GM19099 (cell line): Measurements from ENCODE around the gene SAP30BP.

Experiments used
- POLR2A ChIP-seq: IDR thresholded peaks from 3 replicates; pipeline ENCODE4 v1.6.1; 2011; ENCODE audit warnings: low read depth; ENCODE audit not compliant: insufficient read length; ENCODE audit errors: extremely low read depth

SAP30BP gene

DNA sequence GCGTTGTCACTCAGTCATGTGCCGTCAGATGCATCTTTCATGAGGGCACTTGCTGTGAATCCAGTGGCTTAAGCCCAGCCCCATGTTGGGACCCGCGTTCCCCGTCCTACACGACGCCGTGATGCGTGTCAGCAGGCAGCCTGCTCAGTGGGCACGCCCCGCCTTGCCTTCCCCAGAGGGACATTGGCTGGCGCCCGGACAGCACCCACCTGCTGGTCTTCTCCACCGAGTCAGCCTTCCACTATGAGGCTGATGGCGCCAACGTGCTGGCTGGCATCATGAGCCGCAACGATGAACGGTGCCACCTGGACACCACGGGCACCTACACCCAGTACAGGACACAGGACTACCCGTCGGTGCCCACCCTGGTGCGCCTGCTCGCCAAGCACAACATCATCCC, 62.9 kb downstream of the SAP30BP start:
- no peak for TF ChIP-seq POLR2A

DNA sequence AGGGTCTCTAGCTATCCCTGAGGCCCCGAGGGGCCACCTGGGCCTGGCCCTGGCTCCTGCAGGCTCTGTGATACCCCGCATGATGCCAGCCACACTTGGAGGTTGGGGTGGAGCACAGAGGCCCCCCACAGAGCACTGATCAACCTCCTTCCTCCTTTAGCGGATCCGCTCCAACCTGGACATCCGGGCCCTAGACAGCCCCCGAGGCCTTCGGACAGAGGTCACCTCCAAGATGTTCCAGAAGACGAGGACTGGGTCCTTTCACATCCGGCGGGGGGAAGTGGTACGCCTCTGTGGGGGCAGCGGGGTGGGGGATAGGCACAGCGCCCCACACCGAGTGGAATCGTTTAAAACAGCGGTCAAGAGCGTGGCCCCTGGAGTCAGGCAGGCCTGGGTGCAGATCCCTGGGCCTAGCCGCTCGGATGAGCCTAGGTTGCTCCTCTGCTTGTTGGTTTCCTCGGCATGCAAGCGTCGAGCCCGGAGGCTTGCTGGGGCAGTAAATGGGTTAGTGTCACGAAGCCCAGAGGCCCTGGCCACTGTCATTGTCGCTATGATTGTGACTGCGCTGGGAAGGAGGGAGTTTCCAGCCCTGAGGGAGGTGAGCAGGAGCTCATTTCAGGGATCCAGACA, 64.1 kb downstream of the SAP30BP start:
- TF ChIP-seq POLR2A = no peak

DNA sequence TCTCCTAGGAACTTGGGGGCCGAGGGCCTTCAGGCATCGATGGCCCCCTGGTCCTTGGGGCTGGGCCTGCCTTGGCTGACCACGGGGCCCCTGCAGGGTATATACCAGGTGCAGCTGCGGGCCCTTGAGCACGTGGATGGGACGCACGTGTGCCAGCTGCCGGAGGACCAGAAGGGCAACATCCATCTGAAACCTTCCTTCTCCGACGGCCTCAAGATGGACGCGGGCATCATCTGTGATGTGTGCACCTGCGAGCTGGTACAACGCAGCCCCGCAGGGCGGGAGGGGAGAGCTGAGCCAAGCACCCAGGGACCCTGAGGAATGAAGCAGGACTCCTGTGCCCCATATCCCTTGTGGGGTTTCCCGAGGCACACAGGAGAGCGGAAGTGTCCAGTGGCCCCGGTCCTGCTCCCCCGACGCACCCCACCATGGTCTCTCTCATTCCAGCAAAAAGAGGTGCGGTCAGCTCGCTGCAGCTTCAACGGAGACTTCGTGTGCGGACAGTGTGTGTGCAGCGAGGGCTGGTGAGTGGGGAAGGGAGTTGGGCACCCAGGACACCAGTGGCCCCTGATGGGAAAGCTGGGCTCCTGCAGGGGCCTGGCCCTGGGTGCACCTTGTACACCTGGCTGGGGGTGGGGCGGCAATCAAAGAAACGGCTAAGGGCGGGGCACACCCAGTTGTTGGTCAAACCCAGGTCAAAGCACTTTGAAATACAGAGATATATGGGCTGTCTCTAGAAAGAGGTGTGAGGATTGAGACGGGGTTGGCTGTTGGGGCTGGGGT, 64.8 kb downstream of the SAP30BP start:
- TF ChIP-seq POLR2A = no peak

- no peak for TF ChIP-seq POLR2A
These were observed 66.3 kb downstream of the SAP30BP start for GRCh38 chr17:75733471-75733870.

DNA sequence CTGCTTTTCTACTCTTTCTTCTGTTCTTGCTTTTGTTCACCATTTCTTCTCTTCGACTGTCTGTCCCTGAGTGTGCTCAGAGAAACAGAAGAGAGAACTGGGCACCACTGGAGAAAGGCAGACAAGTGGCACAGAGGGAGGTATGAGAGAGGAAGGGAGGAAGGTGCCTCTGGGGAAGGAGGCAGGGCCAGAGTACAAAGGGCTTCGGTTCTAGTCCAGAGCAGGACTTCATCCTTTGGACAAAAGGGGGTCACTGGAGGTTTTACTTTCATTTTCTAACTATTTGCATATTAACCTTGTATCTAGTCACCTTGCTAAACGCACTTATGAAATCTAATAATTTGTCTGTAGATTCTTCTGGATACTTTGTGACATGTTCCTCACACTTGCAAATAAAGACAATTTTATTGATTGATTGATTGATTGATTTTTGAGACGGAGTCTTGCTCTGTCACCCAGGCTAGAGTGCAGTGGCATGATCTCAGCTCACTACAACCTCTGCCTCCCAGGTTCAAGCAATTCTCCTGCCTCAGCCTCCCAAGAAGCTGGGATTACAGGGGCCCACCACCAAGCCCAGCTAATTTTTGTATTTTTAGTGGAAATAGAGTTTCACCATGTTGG, 67.6 kb downstream of the SAP30BP start:
- no peak for TF ChIP-seq POLR2A

GRCh38 chr17:75736173-75736835, 69.2 kb downstream of the SAP30BP start:
- no peak for TF ChIP-seq POLR2A

- TF ChIP-seq POLR2A = no peak
These were observed 70.2 kb downstream of the SAP30BP start for GRCh38 chr17:75737133-75737962.

DNA sequence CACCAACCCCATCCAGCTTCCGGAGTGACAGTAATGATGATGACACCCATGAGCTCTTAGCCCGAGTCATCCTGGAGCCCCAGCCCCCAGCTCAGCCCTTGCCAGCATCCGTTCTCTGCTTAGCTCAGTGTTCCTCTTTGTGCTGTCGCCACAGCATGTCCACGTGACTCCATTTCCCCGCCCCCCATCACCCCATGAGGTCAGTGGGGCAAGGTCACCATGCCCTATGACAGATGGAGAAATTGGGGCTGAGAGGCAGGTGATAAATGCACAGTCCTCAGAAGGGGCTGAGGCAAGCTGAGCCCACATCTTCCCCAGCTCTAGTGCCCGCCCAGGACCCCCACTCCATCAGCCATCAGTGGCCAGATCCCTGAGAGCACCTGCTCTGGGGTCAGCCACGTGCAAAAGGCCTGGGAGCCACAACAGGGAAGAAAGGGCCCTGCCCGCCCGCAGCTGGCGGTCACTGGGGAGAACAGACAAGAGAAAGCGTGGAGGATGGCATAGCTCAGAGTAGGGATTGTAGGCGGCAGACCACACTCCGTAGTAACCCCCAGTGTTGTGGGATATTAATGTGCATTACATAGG, 71.2 kb downstream of the SAP30BP start:
- TF ChIP-seq POLR2A = no peak

DNA sequence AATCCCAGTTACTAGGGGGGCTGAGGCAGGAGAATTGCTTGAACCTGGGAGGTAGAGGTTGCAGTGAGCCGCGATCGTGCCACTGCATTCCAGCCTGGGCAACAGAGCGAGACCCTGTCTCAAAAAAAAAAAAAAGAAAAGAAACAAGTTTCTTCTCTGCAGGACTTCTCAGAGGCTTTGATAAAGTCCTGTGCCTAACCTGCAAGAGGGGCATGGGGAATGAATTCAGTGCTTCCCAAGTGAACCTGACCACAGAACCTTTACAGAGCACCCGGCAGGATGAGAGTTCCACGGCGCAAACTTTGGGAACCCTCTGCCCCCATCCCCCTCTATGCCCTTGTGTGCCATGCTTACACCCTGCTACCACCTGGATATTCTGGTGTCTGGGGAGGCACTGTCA, 72.0 kb downstream of the SAP30BP start:
- TF ChIP-seq POLR2A = no peak

- TF ChIP-seq POLR2A = no peak
These were observed 72.7 kb downstream of the SAP30BP start for GRCh38 chr17:75739801-75740200.

DNA sequence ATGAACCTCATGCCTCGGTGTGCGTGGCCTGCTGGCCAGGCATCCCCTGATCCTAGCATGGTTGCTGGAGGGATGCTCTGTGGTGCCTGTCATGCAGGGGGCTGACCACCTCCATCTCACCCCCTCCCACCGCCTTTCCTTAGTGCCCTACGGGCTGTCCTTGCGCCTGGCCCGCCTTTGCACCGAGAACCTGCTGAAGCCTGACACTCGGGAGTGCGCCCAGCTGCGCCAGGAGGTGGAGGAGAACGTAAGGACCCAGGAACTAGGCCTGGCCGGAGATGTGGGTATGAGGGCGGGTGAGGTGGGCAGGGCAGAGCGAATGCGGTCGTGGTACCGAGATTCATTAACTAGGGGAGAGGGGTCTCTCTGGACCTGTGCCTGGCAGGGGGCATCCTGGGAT, 73.1 kb downstream of the SAP30BP start:
- TF ChIP-seq POLR2A = no peak

- TF ChIP-seq POLR2A = no peak
These were observed 73.5 kb downstream of the SAP30BP start for GRCh38 chr17:75740631-75741077.

DNA sequence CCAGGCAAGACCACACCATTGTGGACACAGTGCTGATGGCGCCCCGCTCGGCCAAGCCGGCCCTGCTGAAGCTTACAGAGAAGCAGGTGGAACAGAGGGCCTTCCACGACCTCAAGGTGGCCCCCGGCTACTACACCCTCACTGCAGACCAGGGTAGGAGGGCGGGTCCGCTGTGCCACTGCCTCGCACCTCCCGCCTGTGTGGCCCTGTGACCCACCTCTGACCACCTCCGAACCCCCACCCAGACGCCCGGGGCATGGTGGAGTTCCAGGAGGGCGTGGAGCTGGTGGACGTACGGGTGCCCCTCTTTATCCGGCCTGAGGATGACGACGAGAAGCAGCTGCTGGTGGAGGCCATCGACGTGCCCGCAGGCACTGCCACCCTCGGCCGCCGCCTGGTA, 75.2 kb downstream of the SAP30BP start:
- no peak for TF ChIP-seq POLR2A

DNA sequence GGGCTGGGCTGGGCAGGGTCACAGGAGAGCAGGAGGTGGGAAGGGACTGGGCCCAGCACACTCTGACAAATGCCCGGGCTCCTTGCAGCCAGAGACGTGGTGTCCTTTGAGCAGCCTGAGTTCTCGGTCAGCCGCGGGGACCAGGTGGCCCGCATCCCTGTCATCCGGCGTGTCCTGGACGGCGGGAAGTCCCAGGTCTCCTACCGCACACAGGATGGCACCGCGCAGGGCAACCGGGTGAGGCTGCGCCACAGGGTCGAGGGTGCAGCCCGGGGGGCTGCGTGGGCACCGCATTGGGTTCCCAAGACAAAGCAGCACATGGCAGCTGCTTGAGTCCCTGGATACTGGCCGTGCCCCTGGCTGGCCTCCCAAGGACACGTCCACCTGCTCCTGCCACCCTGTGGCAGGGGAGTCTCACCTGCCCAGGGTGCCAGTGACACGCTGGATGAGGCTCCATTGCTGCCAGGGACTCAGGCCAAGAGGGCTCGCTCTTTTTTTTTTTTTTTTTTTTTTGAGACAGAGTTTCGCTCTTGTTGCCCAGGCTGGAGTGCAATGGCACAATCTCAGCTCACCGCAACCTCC, 76.6 kb downstream of the SAP30BP start:
- TF ChIP-seq POLR2A = no peak

DNA sequence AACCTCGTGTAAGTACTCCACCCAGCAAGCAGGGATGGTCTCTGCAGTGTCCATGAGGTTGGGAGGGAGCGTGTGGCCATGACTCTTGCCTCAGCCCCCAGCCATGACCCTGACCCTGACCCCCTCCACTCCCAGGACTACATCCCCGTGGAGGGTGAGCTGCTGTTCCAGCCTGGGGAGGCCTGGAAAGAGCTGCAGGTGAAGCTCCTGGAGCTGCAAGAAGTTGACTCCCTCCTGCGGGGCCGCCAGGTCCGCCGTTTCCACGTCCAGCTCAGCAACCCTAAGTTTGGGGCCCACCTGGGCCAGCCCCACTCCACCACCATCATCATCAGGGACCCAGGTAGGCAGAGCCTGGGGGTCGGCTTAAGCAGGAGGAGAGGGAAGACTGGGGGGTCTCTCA, 81.6 kb downstream of the SAP30BP start:
- no peak for TF ChIP-seq POLR2A
